Fibroblast of peridontal ligament (primary cell): ENCODE results near the gene OR6C70.
"Not testable (repeated sequence)": the region's sequence is repeated elsewhere in the genome, so short reads cannot be mapped to it uniquely, and the experiment has no call there.

Source experiments
- DNase-seq: peaks from one replicate; pipeline ENCODE4 v3.0.0-alpha.2; 2010; ENCODE audit errors: extremely low read depth

Gene OR6C70

GRCh38 chr12:55470088-55470829 is at the start of gene OR6C70:
Gene OR6C70, minus strand, starts transcription at chr12:55470138. Its CDS starts 0 bp downstream, at chr12:55470138.
- DNase-seq: no peak

DNA sequence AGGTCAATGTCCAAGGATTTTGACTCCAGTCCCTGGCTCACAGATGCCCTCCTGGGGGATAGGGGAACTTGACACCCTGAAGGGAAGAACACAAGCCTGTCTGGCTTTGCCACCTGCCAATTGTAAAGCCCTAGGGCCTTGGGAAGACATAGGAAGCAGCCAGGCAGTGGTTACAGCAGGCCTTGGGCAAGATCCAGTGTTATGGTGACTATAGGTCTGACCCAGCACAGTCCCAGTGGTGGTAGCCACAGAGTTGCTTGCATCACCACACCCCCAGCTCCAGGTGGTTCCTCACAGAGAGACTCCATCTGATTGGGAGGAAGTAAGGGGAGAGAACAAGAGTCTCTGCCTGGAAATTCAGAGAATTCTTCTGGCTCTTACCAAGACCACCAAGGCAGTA is 46.5 kb upstream of the OR6C70 start:
- no peak for DNase-seq

DNA sequence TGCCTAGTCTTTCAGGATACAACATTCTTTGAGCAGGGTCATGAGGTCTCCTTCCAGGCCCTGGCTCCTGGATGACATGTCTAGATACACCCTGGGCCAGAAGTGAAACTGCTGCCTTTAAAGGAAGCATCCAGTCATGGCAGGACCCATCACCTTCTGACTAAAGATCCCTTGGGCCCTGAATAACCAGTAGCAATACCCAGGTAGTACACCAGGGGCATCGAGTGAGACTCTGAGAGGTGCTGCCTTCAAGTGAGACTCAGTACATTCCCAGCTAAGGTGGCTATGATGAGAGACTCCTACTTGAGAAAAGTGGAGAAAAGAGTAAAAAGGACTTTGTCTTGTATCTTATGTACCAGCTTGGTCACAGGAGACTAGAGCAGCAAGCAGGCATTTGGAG is 45.8 kb upstream of the OR6C70 start:
- no peak for DNase-seq

DNA sequence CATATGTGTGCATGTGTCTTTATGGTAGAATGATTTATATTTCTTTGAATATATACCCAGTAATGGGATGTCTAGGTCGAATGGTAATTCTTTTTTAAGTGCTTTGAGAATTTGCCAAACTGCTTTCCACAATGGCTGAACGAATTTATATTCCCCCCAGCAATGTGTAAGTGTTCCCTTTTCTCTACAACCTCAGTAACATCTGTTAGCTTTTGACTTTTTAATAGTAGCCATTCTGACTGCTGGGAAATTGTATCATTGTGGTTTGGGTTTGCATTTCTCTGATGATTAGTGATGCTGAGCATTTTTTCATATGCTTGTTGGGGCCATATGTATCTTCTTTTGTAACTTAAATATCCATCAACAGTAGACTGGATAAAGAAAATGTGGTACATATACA is 31.7 kb upstream of the OR6C70 start:
- no peak for DNase-seq

GRCh38 chr12:55499810-55500252 is 29.9 kb upstream of the OR6C70 start:
- no peak for DNase-seq

GRCh38 chr12:55499231-55499630 is 29.3 kb upstream of the OR6C70 start:
- no peak for DNase-seq

DNA sequence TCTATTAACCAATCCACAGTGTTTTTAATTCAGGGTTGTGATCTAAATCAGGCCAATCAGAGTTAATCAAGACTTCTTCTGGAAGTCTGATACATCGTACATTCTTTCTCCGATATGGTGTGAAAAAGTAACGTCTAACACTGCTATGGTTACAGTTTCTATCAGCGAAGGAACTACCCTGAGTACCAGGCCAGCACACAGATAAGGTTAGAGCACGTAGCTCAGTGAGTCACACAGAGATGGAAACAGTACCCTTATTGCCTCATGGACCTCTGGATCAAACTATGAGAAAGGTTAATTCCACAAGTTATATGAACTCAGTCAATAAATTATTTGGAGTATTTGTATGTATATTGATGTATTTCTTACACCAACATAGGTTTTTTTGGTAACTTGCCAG is 25.6 kb upstream of the OR6C70 start:
- no peak for DNase-seq

DNA sequence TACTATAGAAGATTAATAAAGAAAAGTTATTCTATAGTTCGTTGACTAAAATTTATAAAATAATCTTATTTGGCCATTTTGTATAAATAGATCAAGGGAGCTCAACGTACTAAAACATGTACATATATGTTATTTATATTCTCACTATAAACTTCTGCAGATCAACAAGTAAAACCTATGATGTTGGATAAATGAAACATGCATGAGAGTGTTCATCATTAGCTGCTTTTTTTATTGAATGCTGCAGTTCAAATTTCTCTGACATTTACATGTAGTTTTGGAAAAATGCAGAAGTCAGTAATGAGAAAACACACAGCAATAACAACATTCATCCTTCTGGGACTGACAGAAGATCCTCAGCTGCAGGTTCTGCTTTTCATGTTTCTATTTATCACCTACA is 22.1 kb upstream of the OR6C70 start, which contains the start of gene OR6C68:
Gene OR6C68 (plus strand): TSS at position 301 of the 400 bp plus-strand sequence. CDS start 0 bp downstream, at position 301.
- DNase-seq: no peak

DNA sequence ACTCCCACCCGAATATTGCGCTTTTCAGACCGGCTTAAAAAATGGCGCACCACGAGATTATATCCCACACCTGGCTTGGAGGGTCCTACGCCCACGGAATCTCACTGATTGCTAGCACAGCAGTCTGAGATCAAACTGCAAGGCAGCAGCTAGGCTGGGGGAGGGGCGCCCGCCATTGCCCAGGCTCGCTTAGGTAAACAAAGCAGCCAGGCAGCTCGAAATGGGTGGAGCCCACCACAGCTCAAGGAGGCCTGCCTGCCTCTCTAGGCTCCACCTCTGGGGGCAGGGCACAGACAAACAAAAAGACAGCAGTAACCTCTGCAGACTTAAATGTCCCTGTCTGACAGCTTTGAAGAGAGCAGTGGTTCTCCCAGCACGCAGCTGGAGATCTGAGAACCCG is 14.3 kb upstream of the OR6C70 start:
- not testable (repeated sequence) for DNase-seq

- not testable (repeated sequence) for DNase-seq
Measured at GRCh38 chr12:55479136-55479535, 9.2 kb upstream of the OR6C70 start.

DNA sequence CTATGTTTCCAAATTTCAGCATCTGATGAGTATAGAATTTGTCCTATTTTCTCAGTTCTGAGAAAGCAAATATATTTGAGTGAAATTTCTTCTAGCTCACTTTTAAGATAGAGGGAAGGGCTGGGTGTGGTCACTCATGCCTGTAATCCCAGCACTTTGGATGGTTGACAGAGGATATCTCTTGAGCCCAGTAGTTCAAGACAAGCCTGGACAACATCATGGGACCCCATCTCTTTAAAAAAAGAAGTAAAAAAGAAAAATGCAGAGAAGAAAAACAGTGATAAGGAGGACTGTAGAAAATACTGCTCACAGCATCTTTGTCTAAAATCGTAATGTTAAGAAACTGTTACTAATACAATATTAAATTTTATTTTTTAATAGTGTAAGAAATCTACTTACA is 2.3 kb upstream of the OR6C70 start:
- DNase-seq: no peak

DNA sequence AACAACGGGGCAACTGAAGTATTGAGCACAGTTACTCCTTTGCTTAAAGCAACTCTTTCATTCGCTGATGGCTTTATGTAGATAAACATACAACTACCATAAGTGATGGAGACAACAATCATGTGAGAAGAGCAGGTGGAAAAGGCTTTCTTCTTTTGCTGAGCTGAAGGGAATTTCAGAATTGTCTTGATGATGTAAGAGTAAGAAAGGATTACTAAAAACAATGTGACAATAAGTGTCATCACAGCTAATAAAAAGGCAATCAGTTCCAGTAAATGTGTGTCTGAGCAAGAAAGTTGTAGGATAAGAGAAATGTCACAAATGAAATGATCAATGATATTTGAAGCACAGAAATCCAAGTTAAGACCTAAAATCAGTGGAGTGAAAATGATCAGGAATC is 647 bp downstream of the OR6C70 start:
- DNase-seq: no peak

DNA sequence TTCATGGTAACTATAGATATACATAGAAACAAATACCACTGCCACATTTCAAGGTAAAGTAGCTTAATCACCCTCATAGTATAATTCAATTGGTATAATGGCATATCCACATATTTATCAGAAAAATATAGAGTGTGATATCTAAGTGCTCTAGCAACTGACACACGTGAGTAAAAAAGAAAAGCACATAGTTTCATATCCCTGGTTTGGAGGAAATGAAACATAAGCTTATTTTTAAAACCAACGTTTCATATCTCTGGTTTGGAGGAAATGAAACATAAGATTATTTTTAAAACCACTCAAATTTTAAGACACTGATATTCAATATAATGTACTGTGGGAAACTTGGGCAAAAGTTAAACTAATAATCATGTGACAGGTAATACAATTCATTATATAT is 2.1 kb downstream of the OR6C70 start:
- no peak for DNase-seq

DNA sequence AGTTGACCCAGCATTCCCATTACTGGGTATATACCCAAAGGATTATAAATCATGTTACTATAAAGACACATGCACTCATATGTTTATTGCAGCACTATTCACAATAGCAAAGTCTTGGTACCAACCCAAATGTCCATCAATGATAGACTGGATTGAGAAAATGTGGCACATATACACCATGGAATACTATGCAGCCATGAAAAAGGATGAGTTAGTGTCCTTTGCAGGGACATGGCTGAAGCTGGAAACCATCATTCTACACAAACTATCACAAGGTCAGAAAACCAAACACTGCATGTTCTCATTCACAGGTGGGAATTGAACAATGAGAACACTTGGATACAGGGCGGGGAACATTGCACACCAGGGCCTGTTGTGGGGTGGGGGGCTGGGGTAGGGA is 5.0 kb downstream of the OR6C70 start:
- not testable (repeated sequence) for DNase-seq

DNA sequence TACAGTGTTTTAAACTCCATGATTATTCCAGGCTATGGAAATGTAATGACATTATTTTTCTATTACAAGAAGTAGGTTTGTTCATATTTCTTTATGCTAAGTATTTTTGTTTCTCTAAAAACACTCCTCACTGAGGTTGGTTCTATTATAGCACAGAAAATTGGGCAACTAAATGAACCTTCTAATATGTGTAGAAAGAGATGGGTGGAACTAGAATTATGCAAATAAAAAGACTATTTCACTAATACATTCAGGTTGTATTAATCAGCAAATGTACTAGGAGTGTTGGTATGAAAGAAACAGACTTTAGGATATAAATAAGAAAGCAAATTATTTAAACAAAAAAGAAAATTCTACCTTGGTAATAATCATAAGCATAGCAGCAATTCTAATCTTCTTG is 21.1 kb downstream of the OR6C70 start:
- no peak for DNase-seq

- DNase-seq: no peak
Measured at GRCh38 chr12:55446326-55446725, 23.6 kb downstream of the OR6C70 start.

DNA sequence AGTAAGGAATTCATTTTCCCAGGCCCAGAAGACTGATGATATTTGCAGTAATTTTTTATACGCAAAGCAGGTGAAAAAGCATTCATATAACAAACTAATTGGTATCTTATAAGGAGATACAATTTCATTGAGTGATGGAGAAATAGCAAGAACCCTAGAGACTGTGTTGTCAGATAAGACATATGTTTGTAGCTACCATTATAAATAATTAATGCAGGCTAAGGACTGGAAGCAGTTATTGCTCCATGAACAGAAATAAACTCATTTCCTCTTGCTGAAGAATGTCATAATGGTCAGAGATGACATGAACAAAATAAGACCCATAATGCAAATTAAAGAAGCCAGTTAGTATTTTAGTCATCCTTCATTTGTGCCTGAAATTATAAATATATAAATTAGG is 24.6 kb downstream of the OR6C70 start:
- no peak for DNase-seq

- DNase-seq: no peak
Measured at GRCh38 chr12:55443776-55444175, 26.2 kb downstream of the OR6C70 start, which contains the start of gene OR6C2. Gene OR6C2, plus strand, starts transcription at chr12:55444076. Its CDS starts 8,138 bp downstream, at chr12:55452214.

- DNase-seq: not testable (repeated sequence)
Measured at GRCh38 chr12:55441233-55441632, 28.7 kb downstream of the OR6C70 start.

GRCh38 chr12:55428331-55429243 is 41.4 kb downstream of the OR6C70 start:
- DNase-seq: no peak

DNA sequence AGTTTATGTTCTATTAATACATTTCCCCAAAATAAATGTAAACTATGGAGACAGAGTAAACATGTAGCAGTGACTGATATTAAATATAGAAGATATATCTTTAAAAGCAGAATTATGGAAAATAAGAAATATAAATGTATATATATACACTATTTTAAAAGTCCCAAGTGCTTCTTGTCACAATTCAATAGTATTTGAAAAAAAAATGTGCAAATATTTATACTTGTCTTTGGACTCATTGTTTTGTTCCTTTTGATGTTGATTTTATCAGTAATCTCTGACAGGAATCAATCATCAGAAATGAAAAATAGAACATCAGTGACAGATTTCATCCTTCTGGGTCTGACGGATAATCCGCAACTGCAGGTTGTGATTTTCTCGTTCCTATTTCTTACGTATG is 44.0 kb downstream of the OR6C70 start, which contains the start of gene OR6C76:
Gene OR6C76 (plus strand): TSS at position 301 of the 400 bp plus-strand sequence. CDS start 0 bp downstream, at position 301.
- DNase-seq: no peak

GRCh38 chr12:55420307-55420962 is 49.5 kb downstream of the OR6C70 start:
- DNase-seq: no peak
